ENCODE data around the gene C1QTNF6.

C1QTNF6 gene

GRCh38 chr22:37162221-37163095 is 25.6 kb downstream of the C1QTNF6 start:
- peak; percentile 60 for DNase-seq (ENCODE audit: low read depth)

- no peak for DNase-seq (ENCODE audit: low read depth)
These were observed 26.6 kb downstream of the C1QTNF6 start for GRCh38 chr22:37161443-37161842.

GRCh38 chr22:37160027-37160426 is 28.0 kb downstream of the C1QTNF6 start:
- DNase-seq (ENCODE audit: low read depth): no peak

- DNase-seq (ENCODE audit: low read depth): no peak
These were observed 29.1 kb downstream of the C1QTNF6 start for GRCh38 chr22:37158963-37159290.

- DNase-seq (ENCODE audit: low read depth): no peak
These were observed 30.3 kb downstream of the C1QTNF6 start for GRCh38 chr22:37157516-37158285.

- DNase-seq (ENCODE audit: low read depth): no peak
These were observed 31.2 kb downstream of the C1QTNF6 start for GRCh38 chr22:37156686-37157435.

- no peak for DNase-seq (ENCODE audit: low read depth)
These were observed 32.1 kb downstream of the C1QTNF6 start for GRCh38 chr22:37155971-37156370.

GRCh38 chr22:37154925-37155712 is 32.9 kb downstream of the C1QTNF6 start:
- DNase-seq (ENCODE audit: low read depth): no peak

GRCh38 chr22:37153901-37154300 is 34.1 kb downstream of the C1QTNF6 start:
- DNase-seq (ENCODE audit: low read depth): no peak

GRCh38 chr22:37151401-37151800 is 36.6 kb downstream of the C1QTNF6 start:
- DNase-seq (ENCODE audit: low read depth): no peak

GRCh38 chr22:37150701-37151100 is 37.3 kb downstream of the C1QTNF6 start:
- DNase-seq (ENCODE audit: low read depth): no peak

GRCh38 chr22:37148742-37149665 is 39.0 kb downstream of the C1QTNF6 start:
- no peak for DNase-seq (ENCODE audit: low read depth)

- DNase-seq (ENCODE audit: low read depth): no peak
These were observed 39.9 kb downstream of the C1QTNF6 start for GRCh38 chr22:37148031-37148651.

GRCh38 chr22:37147186-37147990 is 40.7 kb downstream of the C1QTNF6 start:
- no peak for DNase-seq (ENCODE audit: low read depth)

GRCh38 chr22:37146507-37147180 is 41.4 kb downstream of the C1QTNF6 start:
- DNase-seq (ENCODE audit: low read depth): no peak

- DNase-seq (ENCODE audit: low read depth): no peak
These were observed 42.0 kb downstream of the C1QTNF6 start for GRCh38 chr22:37146051-37146385.

- DNase-seq (ENCODE audit: low read depth): no peak
These were observed 42.6 kb downstream of the C1QTNF6 start for GRCh38 chr22:37145180-37146050.

GRCh38 chr22:37144180-37144554 is 43.9 kb downstream of the C1QTNF6 start:
- DNase-seq (ENCODE audit: low read depth): no peak

Data from stimulated activated CD8-positive, alpha-beta memory T cell treated with anti-CD3 and anti-CD28 coated beads, Interleukin-12 subunit alpha, Interleukin-12 subunit beta, amount 100 ng/mL, for 4 hours (primary cell).